Urothelium cell line (cell line): Measurements from ENCODE around the gene PTGR3.

Experiments used
- DNase-seq: peaks from one replicate; pipeline ENCODE4 v3.0.0; 2011; ENCODE audit warnings: low spot score, mixed read lengths
- FAIRE-seq: peaks from 2 replicates; lab custom pipeline; 2011; peaks lifted over from hg19 to GRCh38; lab: Jason Lieb, UNC

Gene PTGR3, protein sequence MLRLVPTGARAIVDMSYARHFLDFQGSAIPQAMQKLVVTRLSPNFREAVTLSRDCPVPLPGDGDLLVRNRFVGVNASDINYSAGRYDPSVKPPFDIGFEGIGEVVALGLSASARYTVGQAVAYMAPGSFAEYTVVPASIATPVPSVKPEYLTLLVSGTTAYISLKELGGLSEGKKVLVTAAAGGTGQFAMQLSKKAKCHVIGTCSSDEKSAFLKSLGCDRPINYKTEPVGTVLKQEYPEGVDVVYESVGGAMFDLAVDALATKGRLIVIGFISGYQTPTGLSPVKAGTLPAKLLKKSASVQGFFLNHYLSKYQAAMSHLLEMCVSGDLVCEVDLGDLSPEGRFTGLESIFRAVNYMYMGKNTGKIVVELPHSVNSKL

DNA sequence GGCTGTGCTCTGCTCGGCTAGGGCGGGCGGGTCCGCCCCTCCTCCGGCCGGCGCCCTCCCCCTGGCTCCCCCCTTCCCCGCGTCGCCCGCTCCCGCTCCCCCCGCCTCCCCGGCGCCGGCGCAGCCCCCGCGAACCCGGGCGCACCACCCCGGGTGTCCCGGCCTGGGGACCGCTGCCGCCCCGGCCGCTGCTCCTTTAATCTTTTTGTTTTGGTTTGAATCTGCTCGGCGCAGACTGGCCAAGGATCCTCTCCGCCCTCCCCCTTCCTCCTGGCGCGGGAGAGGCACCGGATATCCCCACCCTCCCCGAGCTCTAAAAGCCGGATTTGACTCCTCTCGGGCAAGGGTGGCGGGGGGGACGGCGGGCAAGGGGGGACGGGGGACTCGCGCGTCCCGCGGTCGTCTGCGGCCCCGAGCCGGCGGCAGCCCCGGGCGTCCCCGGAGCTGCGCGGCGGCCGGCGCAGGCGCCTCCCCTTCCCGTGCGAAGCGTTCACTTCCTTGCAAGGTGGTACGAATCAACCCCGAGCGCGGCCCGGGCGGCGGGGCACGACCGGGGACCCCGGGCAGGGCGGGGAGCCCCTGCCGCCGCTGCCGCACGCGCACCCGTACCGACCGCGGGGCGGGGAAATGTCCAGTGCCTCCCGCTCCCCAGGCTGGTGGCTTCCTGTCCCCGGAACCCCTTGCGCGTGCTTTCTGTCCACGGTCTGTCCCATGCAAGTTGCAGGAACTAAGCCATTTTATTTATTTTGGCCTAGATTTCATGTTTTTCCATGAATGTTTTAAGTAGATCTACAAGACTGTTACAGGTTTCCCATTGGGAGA, at the start of gene PTGR3:
TSS of gene PTGR3 (minus strand) at position 11 of the 822 bp plus-strand sequence. CDS start 81 bp downstream, outside the sequence.
- FAIRE-seq: no peak
- DNase-seq: peak; percentile 84

DNA sequence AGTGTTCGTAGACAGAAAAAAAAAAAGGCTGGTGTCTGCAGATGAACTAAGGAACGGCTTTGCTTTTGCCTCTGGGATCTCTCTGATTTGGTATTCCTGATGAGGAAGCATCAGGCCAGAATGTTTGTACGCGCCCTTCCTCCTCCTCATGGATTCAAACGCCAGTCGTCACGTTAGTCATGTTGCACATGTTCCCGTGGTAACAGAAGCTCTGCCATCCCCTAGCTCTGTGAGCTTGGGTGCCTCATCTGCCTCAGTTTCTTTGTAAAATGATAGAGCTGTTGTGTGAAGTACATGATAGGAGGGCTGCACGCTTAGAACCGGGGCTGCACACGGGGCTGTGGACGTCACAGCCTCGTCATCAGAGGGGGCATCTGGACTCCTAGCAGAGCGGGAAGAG, 48.7 kb upstream of the PTGR3 start:
- no peak for FAIRE-seq
- DNase-seq: no peak

DNA sequence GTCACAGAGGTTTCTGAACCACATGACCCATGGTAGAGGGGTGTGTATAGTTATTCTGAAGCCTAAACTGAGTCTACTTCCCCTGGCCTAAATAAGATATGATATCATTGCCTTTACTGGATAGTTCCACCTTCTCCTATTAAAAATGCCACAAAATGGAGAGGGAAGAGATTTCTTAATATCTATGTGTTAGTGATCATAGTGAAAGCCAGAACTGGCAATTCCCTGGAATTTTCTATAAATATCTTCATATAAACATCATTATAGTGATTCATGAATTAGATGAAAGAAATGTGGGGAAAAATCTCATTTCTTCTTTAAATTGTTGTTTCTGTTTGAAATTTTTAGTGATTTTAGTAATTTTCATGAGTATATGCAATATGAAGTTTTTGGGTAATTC, 47.4 kb upstream of the PTGR3 start:
- DNase-seq (no peak), FAIRE-seq (no peak)

DNA sequence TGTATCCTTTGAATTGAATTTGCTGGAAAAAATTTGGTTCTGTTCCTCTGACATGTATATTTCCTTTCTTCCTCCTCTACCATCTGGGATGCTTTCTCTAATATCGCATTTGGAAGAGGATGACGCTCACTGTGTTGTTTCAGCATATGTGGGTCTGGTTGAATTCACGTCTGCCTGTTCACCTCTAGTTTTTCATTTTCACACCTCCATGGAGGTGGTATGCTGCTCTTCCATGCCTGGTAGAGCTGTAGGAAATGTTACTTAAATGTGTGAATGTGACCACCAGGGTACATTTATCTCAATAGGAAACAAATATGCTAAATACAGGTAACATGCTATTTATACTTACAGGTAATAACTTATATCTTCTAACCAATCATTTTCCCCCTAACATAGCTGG, 46.2 kb upstream of the PTGR3 start:
- DNase-seq: no peak
- no peak for FAIRE-seq

DNA sequence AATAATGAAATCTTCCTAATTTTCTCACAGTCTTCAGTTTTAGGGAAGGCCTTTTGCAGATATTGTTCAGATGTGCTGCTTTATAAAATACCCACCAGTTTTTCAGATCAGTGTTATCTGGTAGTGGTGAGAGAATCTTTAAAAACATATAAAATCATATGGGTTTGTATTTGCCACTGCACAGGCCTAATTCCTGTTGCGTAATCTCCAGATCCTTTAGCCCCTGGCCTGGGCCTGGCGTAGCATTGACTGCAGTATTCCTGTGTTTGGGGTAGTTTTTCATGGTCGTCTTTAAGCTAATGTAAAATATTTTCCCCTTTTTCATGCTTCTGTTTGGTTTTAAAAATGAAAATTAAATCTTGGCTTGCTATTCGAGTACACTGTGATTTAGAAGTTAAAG, 44.8 kb upstream of the PTGR3 start:
- no peak for DNase-seq
- FAIRE-seq: no peak

DNA sequence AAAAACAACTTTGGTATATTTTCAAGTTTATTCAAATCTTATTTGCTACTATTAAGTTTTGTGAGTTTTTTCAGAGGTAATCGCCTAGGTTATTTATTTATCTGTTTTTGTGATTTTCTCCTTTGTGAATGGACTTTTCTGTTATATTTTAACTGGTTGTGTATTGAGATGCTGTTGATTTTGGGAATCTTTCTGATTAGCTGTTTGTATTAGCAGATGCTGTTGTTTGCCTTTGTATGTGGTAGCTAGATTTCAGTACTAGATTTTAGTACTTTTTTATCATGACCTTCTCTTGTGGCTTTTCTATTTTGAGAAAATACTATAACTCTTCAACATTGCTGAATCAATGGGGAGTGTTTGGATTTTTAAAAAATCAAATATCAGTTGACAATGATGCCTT, 44.1 kb upstream of the PTGR3 start:
- FAIRE-seq (no peak), DNase-seq (no peak)

DNA sequence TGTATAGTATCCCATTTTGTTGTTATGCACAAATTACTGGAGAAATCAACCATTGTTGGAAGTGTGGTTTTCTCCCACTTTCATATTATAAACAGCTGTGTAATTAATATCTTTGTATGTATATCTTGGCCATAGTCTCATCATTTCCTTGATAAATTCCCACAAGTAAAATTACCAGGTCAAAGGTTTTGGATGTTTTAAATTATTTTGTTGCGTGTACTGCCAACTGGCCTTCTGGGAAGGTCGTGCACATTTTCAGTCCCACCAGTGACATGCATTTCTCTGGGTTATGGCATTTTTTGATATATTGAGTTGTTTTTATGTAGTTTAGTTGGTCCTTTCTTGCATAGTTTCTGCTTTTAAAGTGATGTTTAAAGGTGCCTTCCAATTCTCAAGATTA, 43.2 kb upstream of the PTGR3 start:
- DNase-seq: no peak
- no peak for FAIRE-seq

DNA sequence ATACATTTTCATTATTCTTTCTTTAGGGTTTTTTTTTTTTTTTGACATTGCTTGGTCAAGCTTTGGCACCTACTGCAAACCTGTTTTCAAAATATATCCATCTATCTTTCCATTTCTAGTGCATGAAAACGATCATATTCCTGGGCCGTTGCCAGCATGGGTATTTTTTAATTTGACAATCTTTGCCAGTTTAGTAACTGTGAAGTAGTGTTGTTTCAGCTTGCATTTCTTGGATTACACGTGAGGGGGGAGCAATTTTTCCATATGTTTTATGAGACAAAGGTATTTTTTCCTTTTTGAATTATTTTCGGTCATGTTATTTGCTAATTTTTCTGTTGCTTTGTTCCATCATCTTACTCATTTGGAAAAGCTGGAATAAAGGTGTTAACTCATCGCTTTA, 42.5 kb upstream of the PTGR3 start:
- DNase-seq: no peak
- FAIRE-seq: no peak

DNA sequence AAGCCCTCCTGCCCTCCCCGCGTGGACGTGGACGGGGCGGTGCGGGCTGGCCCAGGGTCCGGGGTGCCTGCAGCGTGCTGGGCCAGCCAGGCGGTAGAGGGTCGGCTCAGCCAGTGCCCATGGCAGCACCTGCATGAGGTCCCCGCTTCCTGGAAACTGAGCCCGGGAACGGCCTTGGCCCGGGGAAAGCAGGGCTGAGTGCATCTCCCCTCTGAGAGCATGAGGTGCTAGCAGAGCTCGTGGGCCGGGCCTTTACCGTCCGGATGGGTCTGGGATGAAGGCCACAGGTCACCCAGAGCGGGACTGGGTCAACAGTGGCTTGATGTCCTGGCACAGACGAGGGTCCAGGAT, 41.5 kb upstream of the PTGR3 start:
- FAIRE-seq (no peak), DNase-seq (no peak)

DNA sequence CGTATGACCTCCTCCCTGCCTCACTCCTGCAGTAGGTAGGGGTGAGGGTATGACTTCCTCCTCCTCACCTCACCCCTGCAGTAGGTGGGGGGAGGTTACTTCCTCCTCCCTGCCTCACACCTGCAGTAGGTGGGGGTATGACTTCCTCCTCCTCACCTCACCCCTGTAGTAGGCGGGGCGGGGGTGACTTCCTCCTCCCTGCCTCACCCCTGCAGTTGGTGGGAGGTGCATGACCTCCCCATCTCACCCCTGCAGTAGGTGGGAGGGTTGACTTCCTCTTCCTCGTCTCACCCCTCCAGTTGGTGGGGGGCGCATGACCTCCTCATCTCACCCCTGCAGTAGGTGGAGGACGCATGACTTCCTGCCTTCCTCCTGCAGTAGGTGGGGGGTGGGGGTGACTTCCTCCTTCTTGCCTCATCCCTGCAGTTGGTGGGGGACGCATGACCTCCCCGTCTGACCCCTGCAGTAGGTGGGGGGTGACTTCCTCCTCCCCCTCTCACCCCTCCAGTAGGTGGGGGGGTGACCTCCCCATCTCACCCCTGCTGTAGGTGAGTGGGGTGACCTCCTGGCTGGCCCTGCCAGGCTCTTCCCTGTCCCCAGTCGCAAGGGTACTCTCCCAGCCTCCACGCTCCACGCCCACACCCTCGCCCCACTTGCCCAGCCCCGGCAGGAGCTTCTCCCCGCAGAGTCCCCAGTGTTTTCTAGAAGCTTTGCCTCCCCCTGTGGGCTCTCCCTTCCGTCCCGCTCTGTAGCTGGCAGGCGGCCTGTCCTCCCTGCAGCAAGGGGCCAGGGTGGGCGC, 40.9 kb upstream of the PTGR3 start:
- DNase-seq (no peak), FAIRE-seq (no peak)

DNA sequence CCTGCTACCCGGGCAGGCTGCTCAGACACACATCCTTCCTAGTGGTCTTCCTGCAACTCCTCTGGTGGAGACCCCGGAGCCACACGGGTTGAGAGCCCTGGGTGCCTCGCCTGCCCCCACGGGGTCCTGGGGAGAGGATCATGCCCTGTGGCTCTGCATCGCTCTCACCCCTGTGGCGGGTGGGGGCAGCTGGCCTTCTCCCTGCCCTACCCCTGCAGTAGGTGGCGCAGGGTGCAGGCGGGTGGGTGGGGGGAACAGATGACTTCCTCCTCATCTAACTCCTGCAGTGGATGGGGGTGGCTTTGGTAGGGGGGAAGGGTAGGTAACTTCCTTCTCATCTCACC, 40.2 kb upstream of the PTGR3 start:
- DNase-seq (no peak), FAIRE-seq (no peak)

DNA sequence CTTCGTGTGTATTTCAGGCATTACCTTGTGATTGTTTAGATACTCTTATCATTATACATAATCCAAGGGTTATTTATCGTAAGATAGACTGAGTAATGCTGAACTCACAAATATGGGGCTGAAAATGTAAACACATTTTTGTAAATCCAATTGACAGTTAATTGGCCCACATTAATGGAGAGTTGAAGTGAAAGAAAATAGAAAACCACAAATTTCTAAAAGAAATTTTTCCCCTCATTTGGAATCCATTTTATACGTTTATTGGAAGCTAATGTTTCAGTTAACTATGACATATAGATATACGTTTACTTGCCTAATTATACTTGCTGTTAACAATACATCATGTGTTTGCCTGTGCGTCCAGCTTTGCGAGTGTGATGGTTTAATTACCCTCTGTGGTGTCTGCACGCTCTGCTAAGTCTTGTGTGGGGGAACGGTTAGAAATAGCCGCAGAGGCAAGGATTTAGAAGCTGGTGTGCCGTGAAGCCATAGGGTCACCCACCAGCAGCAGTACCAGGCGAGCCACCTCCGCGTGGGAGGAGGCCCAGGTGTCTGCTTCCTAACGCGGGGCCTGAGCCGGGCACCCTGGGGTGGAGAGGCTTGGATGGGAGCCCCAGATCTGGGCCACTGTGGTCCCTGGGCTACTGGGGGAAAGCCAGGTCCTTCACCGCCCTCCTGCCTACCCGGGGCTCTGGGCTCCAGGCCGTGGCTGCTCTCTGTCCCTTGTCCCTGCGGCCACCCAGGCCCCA, 39.7 kb upstream of the PTGR3 start:
- DNase-seq (no peak), FAIRE-seq (no peak)

DNA sequence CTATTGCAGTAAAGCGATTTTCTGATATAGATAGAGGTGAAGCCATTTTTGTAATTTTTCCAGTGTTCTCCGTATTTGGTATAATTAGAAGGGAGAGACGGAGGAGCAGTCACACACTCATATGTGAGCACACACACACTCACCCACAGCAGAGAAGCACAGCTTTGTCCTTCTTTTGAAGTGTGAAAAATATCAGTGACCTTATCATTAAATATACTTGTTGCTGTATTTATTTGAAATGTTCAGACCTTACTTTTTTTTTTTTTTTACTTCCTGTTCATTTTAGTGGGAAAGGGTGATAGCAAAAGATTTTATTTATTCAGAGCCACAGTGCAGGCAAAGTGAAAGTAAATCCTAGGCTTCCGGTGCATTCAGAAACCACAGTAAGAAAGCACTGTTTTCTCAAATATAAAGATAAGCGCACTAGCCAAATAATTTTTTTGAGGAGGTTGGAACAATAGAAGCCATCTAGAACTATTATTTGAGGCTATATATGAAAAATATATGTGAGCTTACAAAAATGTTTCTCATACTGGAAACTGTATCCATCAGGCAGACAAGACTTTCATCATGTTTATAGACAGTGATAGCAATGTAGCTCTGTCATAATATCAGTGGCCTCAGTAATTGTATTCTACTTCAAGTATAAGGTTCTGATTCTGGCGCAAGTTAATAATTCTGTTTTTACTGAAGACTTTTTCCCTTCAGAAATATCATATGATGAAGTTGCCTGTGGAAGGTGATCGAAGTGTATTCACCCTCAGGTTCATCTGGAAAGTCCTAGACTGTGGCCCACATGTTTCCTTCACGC, 38.9 kb upstream of the PTGR3 start:
- DNase-seq: no peak
- FAIRE-seq: no peak

DNA sequence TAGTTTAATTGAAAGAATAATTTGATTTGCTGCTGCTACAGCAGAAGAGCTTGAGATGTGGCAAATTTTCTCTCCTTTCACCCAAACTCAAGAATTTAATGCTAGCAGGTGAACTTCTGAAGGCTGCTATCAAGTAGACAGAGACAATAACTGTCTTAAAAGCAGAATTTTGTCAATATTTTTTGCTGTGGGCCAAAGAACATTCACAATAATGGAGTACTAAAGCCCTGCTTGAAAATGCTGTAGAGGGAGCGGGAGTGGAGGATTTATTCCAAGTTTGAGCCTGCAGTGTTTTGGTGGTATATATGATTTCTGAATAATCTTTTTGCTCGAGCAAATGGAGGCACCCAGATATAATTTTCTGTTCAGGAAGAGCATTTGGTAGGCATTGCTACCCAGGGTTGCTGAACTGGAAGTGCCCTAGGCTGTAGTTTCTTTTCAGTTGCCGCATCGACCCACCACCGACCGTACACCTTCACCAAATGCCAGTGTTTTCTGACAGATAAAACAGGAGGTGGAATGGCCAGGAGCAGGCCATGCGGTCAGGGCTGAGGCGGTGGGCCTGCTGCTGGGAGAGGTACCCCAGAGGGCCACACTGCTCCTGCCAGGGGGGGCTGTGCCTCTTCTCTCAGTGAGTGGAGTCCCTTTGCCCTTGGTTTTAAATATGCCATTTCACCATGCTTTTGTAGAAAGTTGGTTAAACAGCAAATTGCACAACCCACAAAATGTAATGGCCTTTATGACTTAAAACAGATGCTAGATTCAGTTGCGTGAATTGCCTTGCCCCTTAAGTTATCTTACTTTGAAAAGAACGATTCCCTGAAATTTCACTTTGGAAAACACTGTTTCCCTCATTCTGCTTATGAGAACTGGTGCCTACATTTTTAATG, 38.0 kb upstream of the PTGR3 start:
- no peak for DNase-seq
- no peak for FAIRE-seq

DNA sequence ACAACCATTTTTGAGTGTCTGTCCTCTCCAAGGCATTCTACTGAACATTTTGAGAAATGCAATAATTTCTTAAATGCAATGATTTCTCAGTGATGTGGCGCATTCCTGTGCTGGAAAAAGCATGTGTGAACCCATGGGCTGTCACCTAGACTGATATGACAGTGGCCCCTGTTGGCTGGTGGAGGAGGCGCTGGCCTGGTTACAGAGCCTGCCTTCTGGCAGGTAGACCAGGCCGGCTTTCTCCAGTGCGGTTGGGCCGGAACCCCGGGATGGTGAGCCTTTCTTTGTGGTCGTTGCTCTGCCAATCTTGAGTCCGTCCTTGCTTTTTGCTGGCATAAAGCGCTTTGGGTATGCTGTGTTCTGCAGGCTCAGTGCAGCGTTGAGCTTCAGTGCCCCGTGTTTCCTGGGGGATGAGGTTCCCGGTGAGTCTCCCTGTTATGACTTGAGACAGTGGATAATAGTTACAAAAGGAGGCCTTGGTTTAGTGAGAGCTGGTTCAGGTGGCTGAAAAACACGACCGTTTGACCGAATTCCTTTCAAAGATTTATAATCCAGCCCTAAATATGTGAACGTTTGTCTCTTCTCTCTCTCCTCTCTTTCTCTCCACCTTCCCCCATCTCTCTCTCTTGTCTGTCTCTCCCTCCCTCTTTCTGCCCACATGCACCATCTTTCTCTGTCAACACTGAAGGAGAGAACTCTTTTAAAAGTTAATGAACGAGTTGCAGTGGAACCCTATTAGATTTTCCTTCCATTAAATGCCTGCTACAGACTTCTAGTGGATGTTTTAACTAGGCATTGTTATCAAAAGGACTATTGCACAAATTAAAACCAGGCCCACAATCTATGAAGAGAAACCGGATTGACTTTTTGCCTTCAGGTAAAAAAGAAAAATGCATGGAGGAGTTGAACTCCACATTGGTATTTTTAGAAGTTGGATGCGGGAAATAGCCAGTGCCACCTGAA, 35.7 kb upstream of the PTGR3 start:
- DNase-seq: no peak
- no peak for FAIRE-seq

DNA sequence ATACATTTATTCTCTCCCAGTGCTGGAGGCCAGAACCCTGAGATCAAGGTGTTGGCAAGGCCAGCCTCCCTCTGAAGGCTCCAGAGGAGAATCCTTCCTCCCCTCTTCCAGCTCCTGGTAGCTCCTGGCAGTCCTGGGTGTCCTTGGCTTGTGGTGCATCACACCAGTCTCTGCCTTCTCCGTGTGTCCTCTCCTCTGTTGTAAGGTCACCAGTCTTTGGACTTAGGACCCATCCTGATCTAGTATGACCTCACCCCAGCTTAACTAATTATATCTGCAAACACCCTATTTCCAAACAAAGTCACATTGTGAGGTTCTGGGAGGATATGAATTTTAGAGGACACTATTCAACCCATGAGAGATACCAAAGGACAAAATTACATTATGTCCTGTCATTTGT, 32.8 kb upstream of the PTGR3 start:
- DNase-seq: no peak

DNA sequence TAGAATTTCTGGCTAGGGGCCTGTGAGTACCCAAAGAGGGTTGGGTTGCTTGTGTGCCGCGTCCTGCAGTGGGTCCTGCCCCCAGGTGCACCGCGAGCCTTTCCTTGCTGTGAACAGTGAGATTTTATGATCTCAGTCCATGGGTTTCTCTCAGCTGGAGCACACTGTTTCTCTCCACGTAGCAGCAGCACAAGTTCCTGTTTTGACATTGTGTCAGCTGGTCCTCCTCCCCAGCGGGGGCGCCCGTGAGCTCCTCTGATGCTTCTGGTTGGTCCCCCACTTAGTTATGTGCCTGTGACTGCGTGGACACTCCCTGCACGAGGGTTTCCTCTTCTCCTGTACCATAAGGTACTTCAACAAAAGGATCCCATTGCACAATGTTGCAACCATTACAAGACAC, 31.5 kb upstream of the PTGR3 start:
- DNase-seq (no peak), FAIRE-seq (no peak)

More for the DNA sequence above, 32.8 kb upstream of the PTGR3 start:
- FAIRE-seq: no peak

DNA sequence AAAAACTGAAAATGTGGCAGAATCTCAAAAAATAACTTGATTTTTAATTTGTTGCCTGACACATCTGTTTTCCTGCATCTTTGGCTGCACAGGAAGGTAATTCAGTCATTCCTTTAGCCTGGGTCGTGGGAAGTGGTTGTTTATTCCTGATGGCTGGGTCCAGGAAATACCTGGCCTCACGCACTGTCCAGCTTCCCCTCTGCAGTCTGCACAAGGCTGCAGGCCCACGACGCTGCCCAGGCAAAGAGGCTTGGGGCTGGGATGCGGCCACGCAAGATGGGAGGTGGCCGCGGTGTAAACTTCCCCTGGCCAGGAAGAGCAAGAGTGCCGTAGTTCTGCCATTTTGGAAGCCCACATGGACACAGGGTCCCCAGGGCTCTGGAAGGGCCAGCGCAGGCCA, 29.8 kb upstream of the PTGR3 start:
- no peak for FAIRE-seq
- DNase-seq: no peak
